C4-2B (cell line): Measurements from ENCODE around the gene ZNF98.

Source experiments
- CTCF ChIP-seq: fragments of 450-650 bp; conservative IDR thresholded peaks from 2 replicates; pipeline ENCODE4 v1.5.1; 2017; ENCODE audit warnings: mild to moderate bottlenecking
- ZFX ChIP-seq: fragments of 450-650 bp; IDR thresholded peaks from 2 replicates; pipeline ENCODE4 v1.6.1; 2017

DNA sequence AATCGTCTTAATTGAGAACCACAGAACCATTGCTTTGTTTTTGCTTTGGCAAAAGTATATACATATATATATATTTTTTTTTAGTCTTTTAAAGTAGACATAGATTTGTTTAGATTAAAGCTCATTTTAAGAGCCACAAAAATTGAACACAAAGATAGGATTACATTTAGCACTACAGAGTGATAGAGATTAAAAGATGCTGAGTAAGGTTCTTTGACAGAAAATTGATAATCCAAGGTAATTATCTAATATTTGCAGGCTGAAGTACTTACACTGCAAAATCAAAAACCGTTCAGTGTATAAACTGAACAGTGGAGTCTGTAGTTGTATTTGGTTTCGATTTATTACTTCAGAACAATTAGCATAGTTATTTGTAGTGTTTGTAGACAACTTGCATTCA is 24.5 kb upstream of the ZNF98 start:
- no peak for TF ChIP-seq CTCF
- TF ChIP-seq ZFX: no peak
